HG03520 (cell line): Measurements from ENCODE around the gene CSF2.

Source experiments
- ATAC-seq: cut with Tn5 transposase; IDR thresholded peaks from one replicate; pipeline ENCODE4 v1.9.1; 2021; ENCODE audit warnings: mild to moderate bottlenecking, moderate library complexity; ENCODE audit not compliant: unreplicated experiment

The CSF2 gene

GRCh38 chr5:132073231-132074013 lies at the start of gene CSF2:
CSF2 (plus strand) TSS chr5:132073789; CDS start chr5:132073824, 35 bp downstream.
- ATAC-seq = no peak

DNA sequence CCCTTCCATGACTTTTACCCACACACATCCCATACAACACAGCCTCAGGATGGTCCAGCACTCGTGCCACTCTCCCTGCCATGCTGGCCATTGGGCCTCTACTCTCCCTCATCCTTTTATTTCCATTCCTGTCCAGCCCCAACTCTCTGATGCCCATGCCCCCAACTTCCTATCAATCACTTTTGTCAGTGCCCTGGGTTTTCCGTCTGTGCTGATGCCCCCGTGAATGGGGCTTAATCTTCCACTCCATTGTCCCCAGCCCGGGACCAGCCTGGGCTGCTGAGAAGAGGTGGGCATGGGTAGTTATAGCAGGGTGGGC lies 49.5 kb upstream of the CSF2 start:
- no peak for ATAC-seq

DNA sequence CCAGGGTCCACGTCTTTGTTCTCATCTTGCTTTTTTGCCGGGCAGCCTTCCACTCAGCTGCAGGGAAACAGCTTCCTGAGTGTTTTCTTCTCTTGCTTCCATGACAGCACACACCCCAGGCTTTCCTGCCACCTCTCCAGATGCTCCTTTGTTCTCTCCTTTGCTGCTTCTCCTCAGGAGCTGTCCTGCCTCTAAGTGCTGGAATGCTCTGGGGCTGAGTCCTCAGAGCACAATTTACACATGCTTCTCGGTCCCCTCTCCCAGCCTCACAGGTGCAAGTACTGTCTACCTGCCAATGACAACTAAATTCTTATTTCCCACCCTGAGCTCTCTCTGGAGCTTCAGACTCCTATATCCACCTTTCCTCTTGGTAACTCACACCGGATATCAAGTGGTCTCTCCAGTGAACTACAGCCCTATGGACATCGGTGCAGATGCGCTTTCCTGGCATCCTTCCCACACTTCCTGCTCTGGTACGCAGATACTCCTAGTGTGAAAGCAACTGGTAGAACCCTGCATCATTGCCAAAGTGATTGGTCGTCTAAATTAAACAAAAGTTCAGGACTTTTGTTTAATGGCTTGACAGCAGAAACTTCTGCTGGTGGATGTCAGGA lies 48.7 kb upstream of the CSF2 start:
- no peak for ATAC-seq

- ATAC-seq = no peak
These were observed 48.1 kb upstream of the CSF2 start for GRCh38 chr5:132025403-132025971.

- no peak for ATAC-seq
These were observed 47.0 kb upstream of the CSF2 start for GRCh38 chr5:132026516-132027008.

DNA sequence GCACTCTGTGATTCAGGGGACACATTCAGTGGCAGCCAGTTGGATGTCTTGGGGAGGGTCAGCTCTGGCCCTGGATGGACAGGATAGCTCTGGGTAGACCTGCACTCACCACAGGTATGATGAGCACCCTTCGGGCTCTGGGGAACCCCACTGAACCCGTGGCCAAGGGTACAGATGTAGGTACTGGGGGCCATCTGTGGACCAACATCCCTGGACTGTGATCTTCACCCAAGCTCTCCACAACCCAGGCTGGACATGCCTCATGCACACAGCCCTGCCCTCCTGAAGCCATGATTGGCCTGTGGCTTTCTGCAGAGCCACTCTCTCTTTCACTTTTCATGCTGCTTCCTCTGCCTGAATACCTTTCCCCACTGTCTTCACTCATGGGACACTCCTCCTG lies 46.6 kb upstream of the CSF2 start:
- ATAC-seq = no peak

GRCh38 chr5:132029609-132030330 lies 43.8 kb upstream of the CSF2 start:
- ATAC-seq = no peak

- ATAC-seq = no peak
These were observed 43.0 kb upstream of the CSF2 start for GRCh38 chr5:132030610-132031009.

DNA sequence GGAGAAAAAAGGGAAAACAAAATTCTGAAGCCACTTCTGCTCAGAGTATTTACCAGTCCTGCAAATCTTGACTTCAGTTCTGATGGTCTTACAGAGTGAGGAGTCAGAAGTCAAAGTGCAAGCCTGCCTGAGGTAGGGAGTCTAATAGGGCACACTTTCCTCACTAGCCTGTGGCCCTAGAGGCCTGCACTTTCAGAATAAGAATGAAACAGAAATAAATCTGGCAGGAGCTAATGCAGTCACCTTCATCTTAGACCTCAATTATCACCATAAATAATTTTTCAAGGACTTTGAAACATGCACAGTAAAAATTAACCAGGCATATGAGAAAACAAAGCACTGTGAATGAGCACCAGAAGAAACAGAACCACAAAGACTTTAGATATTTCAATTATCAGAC lies 41.4 kb upstream of the CSF2 start:
- no peak for ATAC-seq

- ATAC-seq = no peak
These were observed 40.5 kb upstream of the CSF2 start for GRCh38 chr5:132033122-132033521.

- ATAC-seq = no peak
These were observed 36.2 kb upstream of the CSF2 start for GRCh38 chr5:132037353-132037752.

- ATAC-seq = no peak
These were observed 29.4 kb upstream of the CSF2 start for GRCh38 chr5:132044207-132044606.

- ATAC-seq = no peak
These were observed 26.7 kb upstream of the CSF2 start for GRCh38 chr5:132046880-132047299.

GRCh38 chr5:132049093-132049492 lies 24.5 kb upstream of the CSF2 start:
- no peak for ATAC-seq

- no peak for ATAC-seq
These were observed 24.0 kb upstream of the CSF2 start for GRCh38 chr5:132049559-132049958.

DNA sequence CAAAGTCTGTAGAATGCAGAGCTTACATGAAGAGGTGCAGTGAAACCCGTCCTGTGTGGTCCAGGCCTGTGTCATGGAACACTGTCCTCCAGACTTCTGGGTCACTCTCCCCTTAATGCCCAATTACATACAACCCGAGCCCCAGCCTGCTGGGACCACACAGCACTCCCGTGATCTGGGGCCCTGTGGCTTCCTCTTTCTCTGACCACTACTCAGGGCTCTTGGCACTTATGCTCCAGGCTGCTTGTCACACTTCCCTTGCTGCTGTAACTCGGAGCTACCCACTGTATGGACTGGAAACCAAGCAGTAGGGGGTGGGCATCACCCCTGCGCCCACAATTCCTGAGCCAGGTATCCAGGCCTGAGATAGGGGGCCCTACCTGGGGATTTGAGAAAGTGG lies 23.5 kb upstream of the CSF2 start:
- no peak for ATAC-seq

- ATAC-seq = no peak
These were observed 22.7 kb upstream of the CSF2 start for GRCh38 chr5:132050661-132051552.

DNA sequence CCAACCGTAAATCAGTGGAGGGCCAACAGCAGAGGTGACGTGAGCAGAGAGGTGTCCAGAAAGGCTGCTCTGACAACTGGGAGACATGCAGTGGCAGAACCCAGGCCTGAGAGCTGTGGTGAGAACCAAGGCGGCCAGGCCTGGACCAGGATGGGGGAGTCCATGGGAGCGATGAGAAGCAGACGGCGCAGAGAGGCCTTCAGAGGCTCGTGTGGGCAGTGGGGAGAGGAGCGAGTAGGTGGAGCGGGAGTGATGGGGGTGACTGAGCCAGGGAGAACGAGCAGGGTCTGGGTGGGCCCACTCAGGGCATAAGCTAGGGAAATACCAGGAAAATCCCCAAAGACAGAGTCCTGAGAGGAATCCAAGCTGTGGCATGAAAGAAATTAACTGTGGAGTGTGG lies 21.1 kb upstream of the CSF2 start:
- ATAC-seq = no peak

- ATAC-seq = no peak
These were observed 20.1 kb upstream of the CSF2 start for GRCh38 chr5:132053483-132053882.

GRCh38 chr5:132054031-132054696 lies 19.4 kb upstream of the CSF2 start:
- ATAC-seq = no peak
